Embryonic facial prominence (tissue), 1 donor: Measurements from ENCODE around the gene OAS2.
"Not testable (repeated sequence)": the region's sequence is repeated elsewhere in the genome, so short reads cannot be mapped to it uniquely, and the experiment has no call there.

ENCODE experiments used
- DNase-seq: peaks from one replicate; pipeline ENCODE4 v3.0.0-alpha.2; 2016; ENCODE audit errors: extremely low spot score

The OAS2 gene

DNA sequence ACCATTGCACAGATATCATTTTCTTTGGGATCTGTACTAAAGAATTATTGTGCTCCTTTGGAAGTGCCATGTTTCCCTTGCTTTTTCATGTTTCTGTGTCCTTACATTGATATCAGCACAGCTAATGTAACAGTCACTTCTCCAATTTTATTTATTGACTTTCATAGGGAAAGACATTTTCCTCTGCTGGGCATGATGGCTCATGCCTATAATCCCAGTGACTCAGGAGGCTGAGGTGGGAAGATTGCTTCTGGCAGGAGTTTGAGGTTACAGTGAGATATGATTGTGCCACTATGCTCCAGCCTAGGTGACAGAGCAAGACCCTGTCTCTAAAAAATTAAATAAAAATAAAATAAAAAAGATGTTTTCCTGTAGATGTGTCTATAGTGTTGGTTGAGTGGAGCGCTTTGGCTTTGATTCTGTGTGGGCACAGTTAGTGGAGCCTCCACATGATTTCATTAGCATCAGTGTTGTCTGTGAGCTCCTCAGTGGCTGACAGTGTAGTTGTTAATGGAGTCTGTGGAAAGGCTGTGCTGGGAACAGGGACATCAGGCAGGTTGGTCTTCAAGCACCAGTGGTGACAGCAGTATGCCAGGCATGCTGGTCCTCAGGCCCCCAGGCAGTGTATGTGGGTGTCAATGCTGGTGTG is 7.4 kb downstream of the OAS2 start:
- no peak for DNase-seq

DNA sequence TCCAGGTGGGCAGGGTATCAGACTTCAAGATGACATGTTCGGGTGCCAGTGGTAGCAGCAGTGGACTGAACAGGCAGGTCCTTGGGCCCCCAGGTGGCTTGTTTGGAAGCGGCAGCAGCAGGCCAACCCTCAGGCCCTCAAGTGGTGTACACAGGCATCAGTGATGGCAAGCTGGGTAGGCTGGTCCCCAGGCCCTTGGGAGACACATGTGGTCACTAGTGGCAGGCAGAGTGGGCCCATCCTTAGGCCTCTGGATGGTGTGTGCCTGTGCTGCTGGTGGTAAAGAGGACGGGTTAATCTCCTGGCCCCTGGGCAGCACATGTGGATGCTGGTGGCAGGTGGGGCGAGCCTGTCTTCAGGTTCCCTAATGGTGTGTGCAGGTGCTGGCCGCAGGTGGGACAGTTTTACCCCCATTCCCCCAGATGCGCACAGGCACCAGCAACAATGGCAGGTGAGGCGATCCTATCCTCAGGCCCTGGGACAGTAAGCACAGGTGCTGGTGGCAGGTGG is 8.0 kb downstream of the OAS2 start:
- DNase-seq: no peak

DNA sequence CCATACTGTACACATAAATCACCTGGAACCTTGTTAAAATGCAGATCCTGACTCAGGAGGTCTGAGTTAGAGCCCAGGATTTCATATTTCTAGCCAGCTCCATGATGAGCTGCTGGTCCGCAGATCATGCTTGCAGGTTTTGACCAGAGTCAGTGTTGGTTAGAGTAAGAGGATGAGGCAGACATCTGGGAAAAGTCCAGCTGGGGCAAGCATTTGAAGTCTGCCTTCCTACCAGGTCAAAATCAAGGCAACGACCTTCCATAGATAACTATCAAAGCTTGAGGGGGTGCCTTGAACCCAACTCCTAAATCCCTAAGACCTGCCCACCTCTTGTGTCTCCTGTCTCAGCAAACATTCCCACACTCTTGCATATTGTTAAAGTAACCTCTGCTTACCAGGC is 9.2 kb downstream of the OAS2 start:
- no peak for DNase-seq

DNA sequence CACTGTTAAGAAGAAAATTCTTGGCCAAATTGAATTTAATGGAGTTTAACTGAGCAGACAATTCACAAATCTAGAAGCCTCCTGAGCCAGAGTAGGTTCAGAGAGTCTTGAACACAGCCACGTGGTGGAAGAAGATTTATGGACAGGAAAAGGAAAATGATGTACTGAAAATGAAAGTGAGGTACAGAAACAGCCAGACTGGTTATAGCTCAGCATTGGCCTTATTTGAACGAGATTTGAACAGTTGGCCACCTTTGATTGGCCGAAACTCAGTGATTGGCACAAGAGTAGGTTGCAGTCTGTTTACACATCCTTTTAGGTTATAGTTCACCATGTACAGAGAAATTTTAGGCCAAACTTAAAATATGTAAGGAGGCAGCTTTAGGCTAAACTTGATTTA is 9.9 kb downstream of the OAS2 start:
- DNase-seq: no peak

DNA sequence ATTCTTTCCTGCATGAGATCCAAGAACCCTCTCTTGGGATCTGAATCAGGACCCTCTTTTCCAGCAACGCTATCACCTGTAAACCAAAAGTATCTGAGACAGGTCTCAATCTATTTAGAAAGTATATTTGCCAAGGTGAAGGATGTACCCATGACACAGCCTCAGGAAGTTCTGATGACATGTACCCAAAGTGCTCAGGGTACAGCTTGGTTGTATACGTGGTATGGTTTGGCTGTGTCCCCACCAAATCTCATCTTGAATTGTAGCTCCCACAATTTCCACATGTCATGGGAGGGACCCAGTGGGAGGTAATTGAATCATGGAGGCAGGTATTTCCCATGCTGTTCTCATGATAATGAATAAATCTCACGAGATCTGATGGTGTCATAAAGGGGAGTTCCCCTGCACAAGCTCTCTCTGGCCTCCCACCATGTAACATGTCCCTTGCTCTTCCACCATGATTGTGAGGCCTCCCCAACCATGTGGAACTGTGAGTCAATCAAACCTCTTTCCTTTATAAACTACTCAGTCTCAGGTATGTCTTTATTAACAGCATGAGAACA is 10.6 kb downstream of the OAS2 start:
- not testable (repeated sequence) for DNase-seq

DNA sequence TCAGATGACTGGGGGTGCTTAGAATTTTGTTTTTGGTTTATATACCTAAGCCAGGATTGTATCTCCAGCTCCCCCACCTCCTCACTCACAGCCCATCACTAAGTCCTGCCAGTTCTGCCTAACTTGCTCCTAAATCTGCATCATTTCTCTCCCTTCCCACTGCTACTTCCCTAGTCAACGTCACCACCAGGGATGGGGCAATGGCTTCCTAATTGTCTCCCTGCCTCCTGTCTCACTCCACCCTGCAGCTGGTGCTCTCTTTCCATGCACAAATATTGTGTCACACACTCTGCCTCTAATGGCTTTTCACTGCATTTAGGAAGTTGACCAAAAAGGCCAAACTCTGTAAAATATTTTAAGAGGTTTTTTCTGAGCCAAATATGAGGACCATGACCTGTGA is 11.5 kb downstream of the OAS2 start:
- no peak for DNase-seq

DNA sequence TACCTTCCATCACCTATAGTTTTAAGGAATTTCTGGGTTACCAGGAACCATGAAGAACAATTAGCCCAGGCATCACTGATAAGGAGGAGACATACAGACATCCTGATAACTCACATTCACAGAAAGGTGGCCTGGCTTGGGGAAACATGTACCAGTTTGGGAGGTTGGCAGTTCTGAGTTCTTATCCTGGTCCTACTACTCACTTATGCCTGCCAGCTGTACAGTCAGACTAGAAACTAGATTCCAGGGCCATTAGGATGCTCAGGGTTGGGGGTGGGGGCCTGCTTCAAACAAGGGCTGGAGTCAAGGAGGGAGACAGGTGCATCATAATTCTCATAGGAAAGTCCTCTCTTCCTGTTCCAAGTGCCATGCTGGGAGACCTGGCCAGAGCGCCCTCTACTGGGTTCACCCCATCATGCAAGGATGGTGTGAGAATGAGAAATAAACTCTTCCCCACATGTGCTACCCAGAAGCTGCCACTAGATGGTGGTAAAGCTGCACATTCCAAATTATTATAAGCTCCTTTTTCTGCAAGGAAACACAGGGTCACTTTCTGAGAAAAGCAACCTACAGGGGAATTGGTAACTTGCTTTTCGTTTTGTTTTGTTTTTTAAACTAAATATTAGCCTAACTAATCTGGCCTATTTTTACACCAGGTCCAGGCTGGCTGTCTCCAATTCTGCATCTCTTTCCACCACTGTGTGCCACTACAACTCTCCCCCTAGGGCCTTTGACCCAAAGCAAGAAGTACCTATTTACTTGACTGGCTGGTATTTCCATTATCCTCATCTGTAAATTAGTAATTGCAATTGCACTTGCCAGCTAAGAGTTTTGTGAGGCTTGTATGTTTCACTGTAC is 14.5 kb downstream of the OAS2 start:
- DNase-seq: no peak

DNA sequence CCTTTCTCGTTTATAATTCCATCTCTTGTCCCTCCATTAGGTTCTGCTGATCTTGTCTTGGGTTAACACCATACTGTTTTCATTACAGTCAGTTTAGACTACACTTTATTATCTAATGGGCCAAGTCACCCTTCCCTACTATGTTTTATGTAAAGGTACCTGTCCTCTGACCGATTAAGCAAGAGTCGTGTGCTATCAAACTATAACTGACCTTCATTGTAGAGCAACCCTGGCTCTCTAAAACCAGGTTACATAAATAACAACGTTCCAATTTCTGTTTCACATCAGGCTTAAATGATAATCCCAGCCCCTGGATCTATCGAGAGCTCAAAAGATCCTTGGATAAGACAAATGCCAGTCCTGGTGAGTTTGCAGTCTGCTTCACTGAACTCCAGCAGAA is 16.7 kb downstream of the OAS2 start:
- no peak for DNase-seq

DNA sequence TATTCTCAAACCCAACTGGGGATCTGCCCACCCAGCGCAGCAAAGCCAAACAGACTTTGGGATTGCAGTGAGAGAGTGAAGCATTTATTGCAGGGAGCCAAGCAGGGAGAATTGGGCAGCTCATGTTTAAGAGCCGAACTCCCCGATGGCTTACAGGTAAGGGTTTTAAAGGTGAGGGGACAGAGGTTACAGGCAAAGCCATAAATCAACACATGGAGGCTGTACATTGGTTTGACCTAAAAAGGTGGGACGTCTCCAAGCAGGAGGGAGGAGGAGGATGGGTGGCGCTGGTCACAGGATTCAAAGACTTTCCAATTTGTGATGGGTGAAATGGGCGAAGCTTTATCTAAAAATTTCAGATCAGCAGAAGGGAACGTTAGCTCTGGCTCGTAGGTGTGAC is 18.2 kb downstream of the OAS2 start:
- no peak for DNase-seq

DNA sequence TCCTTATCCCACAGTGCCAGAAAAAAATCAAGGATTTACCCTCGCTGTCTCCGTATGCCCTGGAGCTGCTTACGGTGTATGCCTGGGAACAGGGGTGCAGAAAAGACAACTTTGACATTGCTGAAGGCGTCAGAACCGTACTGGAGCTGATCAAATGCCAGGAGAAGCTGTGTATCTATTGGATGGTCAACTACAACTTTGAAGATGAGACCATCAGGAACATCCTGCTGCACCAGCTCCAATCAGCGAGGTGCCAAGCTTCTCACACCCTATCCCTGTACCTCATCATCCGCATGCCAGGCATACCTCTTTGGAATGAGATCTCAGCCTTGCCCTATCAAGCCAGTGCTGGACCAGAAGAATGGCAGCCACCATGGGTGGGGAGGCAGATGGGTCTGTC is 19.2 kb downstream of the OAS2 start:
- no peak for DNase-seq

DNA sequence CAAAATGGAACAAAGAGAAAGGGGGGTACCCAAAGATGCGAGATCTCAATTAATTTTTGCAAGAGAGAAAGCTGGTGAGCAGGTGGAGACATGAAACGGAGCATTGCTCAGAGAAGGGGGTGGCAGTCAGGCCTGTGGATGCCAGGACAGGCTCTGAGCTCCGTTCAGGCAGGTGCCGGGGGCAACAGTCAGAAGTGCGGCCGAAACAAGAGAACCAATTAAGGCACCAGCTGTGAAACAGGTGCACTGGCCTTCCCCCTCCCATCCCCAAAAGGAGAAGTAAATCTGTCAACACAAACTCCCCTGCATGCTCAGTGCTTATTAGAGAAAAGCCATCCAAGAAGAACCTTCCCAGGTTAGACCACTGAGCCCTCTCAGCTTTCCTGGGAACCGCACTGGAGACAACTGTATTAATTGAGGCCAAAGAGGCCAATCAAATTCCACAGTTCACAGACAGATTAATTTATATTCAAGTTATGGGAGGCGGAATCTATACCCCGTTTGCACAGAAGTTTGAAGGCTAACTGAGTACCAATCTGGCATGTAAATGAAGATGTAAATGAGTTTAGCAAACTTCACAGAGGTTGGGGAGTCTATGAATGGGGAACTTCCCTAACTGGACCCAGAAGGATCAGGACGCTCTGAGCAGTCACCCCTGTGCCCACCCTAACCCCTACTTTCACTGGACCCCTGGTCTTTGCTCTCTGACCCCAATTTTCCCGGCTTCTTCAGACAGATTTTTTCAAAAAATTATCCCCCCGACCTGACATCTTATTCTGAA is 20.9 kb downstream of the OAS2 start:
- DNase-seq: no peak

DNA sequence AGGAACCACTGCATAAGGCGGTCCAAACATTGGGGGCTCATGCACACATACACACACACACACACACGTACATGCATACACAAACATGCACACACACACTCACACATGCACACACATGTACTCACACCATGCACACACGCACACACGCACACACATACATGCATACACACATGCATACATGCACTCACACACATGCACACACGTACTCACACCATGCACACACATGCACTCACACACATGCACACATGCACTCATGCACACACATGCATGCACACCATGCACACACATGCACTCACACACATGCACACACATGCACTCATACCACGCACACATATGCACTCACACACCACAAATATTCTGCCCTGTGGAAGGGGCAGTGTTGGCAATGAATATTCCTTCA is 22.1 kb downstream of the OAS2 start:
- DNase-seq: no peak

DNA sequence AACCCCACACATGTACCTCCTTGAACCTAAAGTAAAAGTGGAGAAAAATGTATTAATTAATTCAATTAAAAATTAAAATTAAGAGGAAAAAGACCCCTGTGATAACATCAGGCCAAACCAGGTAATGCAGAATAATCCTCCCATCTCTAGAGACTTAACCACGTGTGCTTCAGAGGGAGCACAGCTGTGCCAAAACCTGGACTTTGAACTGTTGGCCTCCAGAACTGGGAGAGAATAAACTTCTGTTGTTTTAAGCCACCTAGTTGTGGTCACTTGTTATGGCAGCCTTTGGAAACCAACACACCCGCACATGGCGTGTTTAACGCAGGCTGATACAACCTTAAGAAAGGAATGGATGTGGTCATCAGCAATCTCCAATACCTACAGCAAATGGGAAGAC is 23.8 kb downstream of the OAS2 start:
- no peak for DNase-seq

DNA sequence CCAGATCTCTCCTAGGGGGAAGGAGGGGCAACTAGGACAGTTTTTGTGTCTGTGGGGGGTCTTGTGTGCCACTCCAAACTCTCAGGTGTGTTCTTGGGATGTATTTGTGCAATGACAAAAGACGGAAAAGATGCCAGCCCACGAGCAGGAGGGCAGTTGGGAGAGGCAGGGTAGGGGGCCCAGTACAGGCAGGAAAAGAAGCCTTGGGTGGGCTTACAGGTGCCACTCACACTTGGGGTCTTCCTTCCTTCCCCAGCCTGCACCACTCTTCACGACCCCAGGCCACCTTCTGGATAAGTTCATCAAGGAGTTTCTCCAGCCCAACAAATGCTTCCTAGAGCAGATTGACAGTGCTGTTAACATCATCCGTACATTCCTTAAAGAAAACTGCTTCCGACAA is 24.4 kb downstream of the OAS2 start:
- DNase-seq: no peak

DNA sequence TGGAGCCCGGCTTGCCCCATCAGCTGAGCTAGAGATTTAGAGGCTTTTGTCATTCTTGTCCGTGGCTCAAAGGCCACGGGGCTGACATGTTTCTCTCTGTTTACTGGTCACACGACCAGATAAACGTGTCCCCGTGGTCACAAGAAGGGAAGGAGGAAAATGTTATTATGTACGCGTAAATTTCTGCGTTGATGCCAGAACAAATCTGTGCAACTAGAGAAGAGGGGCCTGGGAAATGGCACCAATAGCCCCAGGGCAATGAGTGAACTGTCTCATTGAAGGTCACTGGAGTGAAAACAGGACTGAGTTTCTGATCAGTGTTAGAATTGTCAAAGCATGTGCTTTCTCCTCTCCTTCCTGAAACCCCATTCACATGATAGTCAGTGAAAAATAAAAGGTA is 25.3 kb downstream of the OAS2 start:
- no peak for DNase-seq

DNA sequence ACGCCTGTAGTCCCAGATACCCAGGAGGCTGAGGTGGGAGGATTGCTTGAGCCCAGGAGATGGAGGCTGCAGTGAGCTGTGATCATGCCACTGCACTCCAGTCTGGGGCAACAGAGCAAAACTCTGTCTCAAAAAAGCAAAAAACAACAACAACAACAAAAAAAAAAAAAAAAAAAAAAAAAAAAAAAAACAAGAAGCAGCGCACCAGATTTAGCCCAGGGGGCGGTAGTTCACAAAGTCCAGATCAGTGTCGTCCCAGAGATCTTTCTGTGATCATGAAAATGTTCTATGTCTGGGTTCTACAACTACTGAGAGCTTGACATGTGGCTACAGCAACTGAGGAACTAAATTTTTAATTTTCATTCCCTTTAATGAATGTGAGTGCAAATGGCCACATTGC is 27.4 kb downstream of the OAS2 start:
- no peak for DNase-seq

DNA sequence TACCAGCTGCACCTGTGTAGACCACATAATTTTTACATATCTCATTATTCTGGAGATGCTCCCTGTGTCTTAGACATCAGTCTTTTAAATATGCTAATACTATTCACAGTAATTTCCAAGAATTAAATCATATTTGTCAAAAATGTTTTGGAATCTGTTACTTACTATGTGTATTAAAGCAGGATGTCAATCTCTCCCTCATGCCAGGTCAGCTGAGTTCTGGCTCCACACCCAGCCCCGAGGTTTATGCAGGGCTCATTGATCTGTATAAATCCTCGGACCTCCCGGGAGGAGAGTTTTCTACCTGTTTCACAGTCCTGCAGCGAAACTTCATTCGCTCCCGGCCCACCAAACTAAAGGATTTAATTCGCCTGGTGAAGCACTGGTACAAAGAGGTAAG is 27.9 kb downstream of the OAS2 start:
- no peak for DNase-seq

DNA sequence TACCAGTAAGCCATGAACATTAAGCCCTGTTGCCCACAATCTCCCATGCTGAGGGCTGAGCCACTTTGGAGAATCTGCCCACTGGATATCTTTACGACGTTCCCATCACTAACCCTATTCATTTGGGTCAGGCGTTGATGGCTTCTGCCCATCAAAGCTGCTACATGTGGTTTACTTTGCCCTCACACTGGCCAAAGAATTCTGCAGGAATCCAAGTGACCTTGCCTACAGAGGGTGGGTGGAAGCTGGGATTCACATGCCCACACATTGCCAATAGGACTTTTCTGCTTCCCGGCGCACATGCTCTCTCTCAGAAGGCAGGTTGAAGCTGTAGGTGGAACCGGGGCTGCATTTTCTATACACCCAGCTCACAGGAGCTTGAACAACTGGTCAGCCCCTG is 28.3 kb downstream of the OAS2 start:
- DNase-seq: no peak

DNA sequence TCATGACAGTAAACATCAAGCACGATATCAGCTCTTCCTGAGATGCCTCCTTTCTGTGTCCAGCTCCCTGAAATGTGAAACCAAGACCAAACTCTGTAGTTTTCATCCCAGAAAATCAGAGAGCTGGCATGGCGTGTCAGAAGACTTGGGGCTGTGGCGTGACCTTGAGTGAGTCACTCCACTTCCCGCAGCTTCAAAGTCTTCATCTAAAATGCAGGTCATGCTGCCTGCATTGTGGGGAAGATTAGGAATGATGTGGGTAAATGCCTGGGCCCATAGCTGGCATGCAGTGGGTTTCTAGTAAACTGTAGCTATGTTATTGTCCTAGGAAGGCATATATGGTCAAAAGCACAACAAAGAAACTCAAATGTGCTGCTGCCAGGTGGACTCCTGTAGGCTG is 28.8 kb downstream of the OAS2 start:
- DNase-seq: no peak

DNA sequence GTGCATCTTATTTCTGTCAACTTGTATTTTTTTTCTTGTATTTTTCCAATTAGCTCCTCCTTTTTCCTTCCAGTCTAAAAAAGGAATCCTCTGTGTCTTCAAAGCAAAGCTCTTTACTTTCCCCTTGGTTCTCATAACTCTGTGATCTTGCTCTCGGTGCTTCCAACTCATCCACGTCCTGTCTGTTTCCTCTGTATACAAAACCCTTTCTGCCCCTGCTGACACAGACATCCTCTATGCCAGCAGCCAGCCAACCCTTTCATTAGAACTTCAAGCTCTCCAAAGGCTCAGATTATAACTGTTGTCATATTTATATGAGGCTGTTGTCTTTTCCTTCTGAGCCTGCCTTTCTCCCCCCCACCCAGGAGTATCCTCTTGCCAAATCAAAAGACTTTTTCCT is 32.4 kb downstream of the OAS2 start:
- no peak for DNase-seq

DNA sequence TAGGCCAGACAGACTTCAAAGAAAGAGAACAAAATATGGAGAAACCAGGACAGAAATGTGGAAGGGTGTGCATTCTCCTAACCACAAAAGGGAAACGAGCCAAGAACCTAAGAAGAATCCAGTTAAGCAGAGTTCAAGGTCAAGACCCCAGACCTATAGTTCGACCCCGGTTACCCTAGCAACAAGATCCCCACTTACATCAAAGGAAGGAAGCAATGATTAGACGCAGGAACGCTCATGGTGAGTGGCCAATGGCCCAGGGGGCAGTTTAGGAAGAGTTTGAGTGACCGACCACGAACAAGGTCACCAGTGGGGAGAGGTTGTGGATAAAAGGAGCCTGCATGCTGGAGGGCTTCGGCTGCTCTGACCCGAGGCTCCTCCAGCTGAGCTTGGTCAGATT is 36.2 kb downstream of the OAS2 start:
- no peak for DNase-seq

DNA sequence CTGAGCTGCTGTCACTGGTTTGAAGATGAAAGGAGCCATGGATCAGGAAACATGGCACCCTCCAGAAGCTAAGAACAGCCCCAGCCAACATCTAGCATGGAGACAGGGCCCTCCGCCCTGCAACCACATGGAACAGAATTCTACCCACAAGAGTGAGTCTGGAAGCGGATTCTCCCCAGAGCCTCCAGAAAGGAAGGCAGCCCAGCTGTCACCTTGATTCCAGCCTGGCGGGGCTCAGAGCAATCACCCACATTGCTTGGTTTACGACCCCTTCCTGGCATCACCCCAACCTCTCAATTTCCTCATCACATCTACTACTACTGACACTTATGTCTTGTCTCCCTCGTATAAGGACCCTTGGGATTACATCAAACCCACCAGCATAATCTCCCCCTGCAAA is 38.5 kb downstream of the OAS2 start:
- DNase-seq: no peak
